Nephron (organoid): ENCODE measurements around the gene IL13.

Experiments
- H3K27ac Mint-ChIP-seq, 3 experiments: 2 replicates each; pipeline ENCODE4 v1.8.0; 2020; ENCODE audit warnings: mixed read lengths in 3 of 3, mild to moderate bottlenecking in 2 of 3, moderate library complexity in 1 of 3
- H3K27me3 Mint-ChIP-seq: 2 replicates; pipeline ENCODE4 v1.8.0; 2021; ENCODE audit warnings: low read depth, mild to moderate bottlenecking, moderate library complexity, mixed read lengths
- H3K36me3 Mint-ChIP-seq: 2 replicates; pipeline ENCODE4 v1.8.0; 2020; ENCODE audit warnings: low read depth, mixed read lengths
- H3K4me1 Mint-ChIP-seq: 2 replicates; pipeline ENCODE4 v1.8.0; 2020; ENCODE audit warnings: mixed read lengths
- H3K4me3 Mint-ChIP-seq, 3 experiments: 2 replicates each; pipeline ENCODE4 v1.8.0; 2020; ENCODE audit warnings: mild to moderate bottlenecking in 3 of 3, mixed read lengths in 3 of 3, moderate library complexity in 2 of 3
- H3K9me3 Mint-ChIP-seq: 2 replicates; pipeline ENCODE4 v1.8.0; 2020; ENCODE audit warnings: mixed read lengths
- CTCF ChIP-seq, 3 experiments: fragments of 200-600 bp; sonication (generic); IDR thresholded peaks; one replicate each; pipeline ENCODE4 v1.5.0; 2021; ENCODE audit warnings: antibody characterized with exemption in 3 of 3; ENCODE audit not compliant: unreplicated experiment in 3 of 3

The IL13 gene

GRCh38 chr5:132677682-132678400 lies 19.9 kb downstream of the IL13 start:
- no peaks in the 10 kb centered on the region for H3K36me3 Mint-ChIP-seq
- no peaks in the 10 kb centered on the region for H3K27me3 Mint-ChIP-seq
- peaks cover 4% of the 10 kb centered on the region for H3K4me1 Mint-ChIP-seq
- no peak overlapping the region for H3K27ac Mint-ChIP-seq
- H3K4me3 Mint-ChIP-seq = no peak overlapping the region
- TF ChIP-seq CTCF (IDR thresholded peaks at IDR 0.05; ENCODE audit: unreplicated experiment in 3 of 3) = no peak
- H3K9me3 Mint-ChIP-seq = no peaks in the 10 kb centered on the region

GRCh38 chr5:132678735-132679134 lies 20.8 kb downstream of the IL13 start:
- Mint-ChIP-seq H3K9me3 (no peaks in the 10 kb centered on the region), H3K4me1 (peaks cover 4% of the 10 kb centered on the region), H3K27ac (no peak overlapping the region)

GRCh38 chr5:132679166-132679565 lies 21.2 kb downstream of the IL13 start:
- Mint-ChIP-seq H3K36me3 (no peaks in the 10 kb centered on the region), H3K4me3 (no peak overlapping the region), H3K4me1 (peaks cover 4% of the 10 kb centered on the region), H3K27me3 (no peaks in the 10 kb centered on the region), H3K27ac (no peak overlapping the region), H3K9me3 (no peaks in the 10 kb centered on the region)
- no peak for TF ChIP-seq CTCF (IDR thresholded peaks at IDR 0.05; ENCODE audit: unreplicated experiment in 3 of 3)

More at GRCh38 chr5:132678735-132679134, 20.8 kb downstream of the IL13 start:
- H3K4me3 Mint-ChIP-seq = no peak overlapping the region
- no peaks in the 10 kb centered on the region for H3K36me3 Mint-ChIP-seq
- no peak for TF ChIP-seq CTCF (IDR thresholded peaks at IDR 0.05; ENCODE audit: unreplicated experiment in 3 of 3)
- no peaks in the 10 kb centered on the region for H3K27me3 Mint-ChIP-seq

- Mint-ChIP-seq H3K36me3 (no peaks in the 10 kb centered on the region), H3K9me3 (no peaks in the 10 kb centered on the region), H3K4me3 (no peak overlapping the region), H3K27me3 (no peaks in the 10 kb centered on the region), H3K4me1 (no peaks in the 10 kb centered on the region), H3K27ac (no peak overlapping the region)
- no peak for TF ChIP-seq CTCF (IDR thresholded peaks at IDR 0.05; ENCODE audit: unreplicated experiment in 3 of 3)
These were observed 21.9 kb downstream of the IL13 start for GRCh38 chr5:132679717-132680380.

DNA sequence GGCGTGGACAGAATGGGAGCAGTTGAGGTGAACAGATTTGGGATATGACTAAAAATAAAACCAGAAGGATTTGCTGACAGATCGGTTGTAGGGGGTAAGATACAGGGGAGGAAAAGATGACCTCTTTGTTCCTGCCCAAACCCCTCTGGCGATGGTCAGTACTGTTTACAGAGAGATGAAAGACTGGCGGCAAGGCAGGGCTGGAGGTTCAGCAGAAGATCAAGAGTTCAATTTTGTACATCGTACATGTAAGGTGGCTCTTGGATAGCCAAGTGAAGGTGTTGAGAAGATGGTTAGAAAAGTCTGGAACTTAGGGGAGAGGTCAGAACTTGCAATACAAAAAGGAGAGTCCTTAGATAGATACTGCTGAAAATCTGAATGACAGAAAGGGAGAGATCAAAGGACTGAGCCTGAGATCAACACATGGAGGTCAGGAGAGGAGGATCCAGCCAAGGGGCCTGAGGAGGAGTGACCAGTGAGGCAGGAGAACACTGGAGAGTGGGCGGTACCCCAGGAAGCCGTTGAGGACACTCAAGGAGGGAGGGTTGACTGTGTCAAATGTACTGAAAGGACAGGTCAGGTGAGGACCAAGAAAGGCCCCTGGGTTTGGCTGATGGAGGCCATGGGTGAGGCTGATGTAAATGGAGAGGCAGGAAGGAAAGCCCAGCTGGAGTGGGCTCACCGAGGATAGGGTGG lies 23.0 kb downstream of the IL13 start:
- no peak overlapping the region for H3K4me3 Mint-ChIP-seq
- no peaks in the 10 kb centered on the region for H3K36me3 Mint-ChIP-seq
- H3K27me3 Mint-ChIP-seq = no peaks in the 10 kb centered on the region
- no peaks in the 10 kb centered on the region for H3K9me3 Mint-ChIP-seq
- TF ChIP-seq CTCF (IDR thresholded peaks at IDR 0.05; ENCODE audit: unreplicated experiment in 3 of 3) = no peak
- H3K4me1 Mint-ChIP-seq = no peaks in the 10 kb centered on the region
- no peak overlapping the region for H3K27ac Mint-ChIP-seq
